Immature natural killer cell (primary cell): Measurements from ENCODE around the gene MAPK12. TPM values are rescaled to one million over a fixed set of nuclear protein-coding genes. Genes with fewer than 3 reads are reported as not detected.

Experiments
- DNase-seq, 3 donors: peaks; one replicate each; pipeline ENCODE4 v3.0.0; 2022; ENCODE audit warnings: mixed read lengths in 1 of 3
- H3K27ac Mint-ChIP-seq, 6 donors: one replicate each; pipeline ENCODE4 v1.8.0; 2020; ENCODE audit warnings: mixed read lengths in 6 of 6, mild to moderate bottlenecking in 5 of 6, inconsistent platforms in 4 of 6, moderate library complexity in 3 of 6
- H3K27me3 Mint-ChIP-seq, 3 donors: one replicate each; pipeline ENCODE4 v1.8.0; 2020 to 2021; ENCODE audit warnings: low read depth in 3 of 3, mild to moderate bottlenecking in 3 of 3, mixed read lengths in 3 of 3, moderate library complexity in 3 of 3, inconsistent platforms in 1 of 3
- H3K36me3 Mint-ChIP-seq, 3 donors: one replicate each; pipeline ENCODE4 v1.8.0; 2020; ENCODE audit warnings: mixed read lengths in 3 of 3, inconsistent platforms in 2 of 3, mild to moderate bottlenecking in 2 of 3
- H3K4me1 Mint-ChIP-seq, 2 donors: one replicate each; pipeline ENCODE4 v1.8.0; 2020; ENCODE audit warnings: inconsistent platforms in 2 of 2, mild to moderate bottlenecking in 2 of 2, mixed read lengths in 2 of 2, moderate library complexity in 1 of 2
- H3K4me3 Mint-ChIP-seq, 5 donors: one replicate each; pipeline ENCODE4 v1.8.0; 2020; ENCODE audit warnings: mild to moderate bottlenecking in 5 of 5, mixed read lengths in 5 of 5, inconsistent platforms in 3 of 5, moderate library complexity in 3 of 5
- H3K9me3 Mint-ChIP-seq, 6 donors: one replicate each; pipeline ENCODE4 v1.8.0; 2020; ENCODE audit warnings: mild to moderate bottlenecking in 6 of 6, mixed read lengths in 6 of 6, inconsistent platforms in 4 of 6, moderate library complexity in 3 of 6
- polyA plus RNA-seq, 3 donors: library from polyadenylated mRNA; unstranded; fragments of 300-500 nt; fragmentation: Illumina TruSeq; gene quantifications; one replicate each; pipeline ENCODE4 v1.2.3, GENCODE V29; 2021

Gene MAPK12
- polyA plus RNA-seq, 3 donors from 2014 or later, result 0.13 to 0.31 TPM; not detected in 1

DNA sequence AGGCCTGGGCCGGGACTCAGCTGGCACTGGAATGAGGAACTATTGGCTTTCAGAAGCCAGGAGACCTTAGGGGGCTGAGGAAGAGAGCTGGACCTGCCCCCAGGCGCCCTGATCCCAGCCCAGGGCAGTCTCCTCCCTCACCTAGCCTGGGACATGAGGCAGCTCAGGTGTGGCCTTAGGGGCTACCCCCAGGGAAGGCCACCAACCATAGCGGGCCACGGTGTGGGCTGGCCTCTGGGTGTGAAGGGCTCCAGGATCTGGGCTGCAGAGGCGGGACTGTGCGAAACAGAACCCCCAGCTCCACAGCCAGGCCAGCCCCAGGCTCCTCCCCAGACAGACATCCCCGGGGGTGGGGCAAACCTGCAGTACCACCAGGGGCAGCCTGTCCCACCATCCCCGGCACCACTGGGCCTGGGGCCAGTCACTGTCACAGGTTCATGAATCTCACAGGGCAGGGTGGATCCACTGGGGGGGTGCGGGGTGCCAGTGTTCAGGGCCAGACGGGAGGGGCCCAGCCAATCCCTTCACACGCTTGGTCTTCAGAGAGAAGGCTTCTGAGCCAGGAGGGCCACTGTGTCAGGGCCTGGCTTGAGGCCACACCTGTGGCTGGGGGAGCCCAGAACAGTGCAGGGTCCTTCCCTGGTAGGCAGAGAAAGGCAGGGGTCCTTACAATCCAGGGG is 42.5 kb upstream of the MAPK12 start:
- no peaks in the 10 kb centered on the region for H3K9me3 Mint-ChIP-seq
- no peak for DNase-seq
- H3K4me3 Mint-ChIP-seq, result no peak overlapping the region
- H3K27ac Mint-ChIP-seq, result no peak overlapping the region
- no peaks in the 10 kb centered on the region for H3K36me3 Mint-ChIP-seq
- peaks cover 0 to 3% of the 10 kb centered on the region in 2 donors for H3K4me1 Mint-ChIP-seq
- peaks cover 2 to 6% (median 3%) of the 10 kb centered on the region in 3 donors for H3K27me3 Mint-ChIP-seq

GRCh38 chr22:50303515-50303847 is 42.0 kb upstream of the MAPK12 start:
- H3K27ac Mint-ChIP-seq, result no peak overlapping the region
- no peaks in the 10 kb centered on the region for H3K36me3 Mint-ChIP-seq
- no peaks in the 10 kb centered on the region for H3K4me1 Mint-ChIP-seq
- no peak overlapping the region for H3K4me3 Mint-ChIP-seq
- H3K27me3 Mint-ChIP-seq, result peaks cover 2 to 6% (median 3%) of the 10 kb centered on the region in 3 donors
- no peak for DNase-seq
- no peaks in the 10 kb centered on the region for H3K9me3 Mint-ChIP-seq

GRCh38 chr22:50302564-50302963 is 41.1 kb upstream of the MAPK12 start:
- no peaks in the 10 kb centered on the region for H3K36me3 Mint-ChIP-seq
- no peak for DNase-seq
- no peaks in the 10 kb centered on the region for H3K4me1 Mint-ChIP-seq
- peaks cover 2 to 6% (median 5%) of the 10 kb centered on the region in 3 donors for H3K27me3 Mint-ChIP-seq
- H3K4me3 Mint-ChIP-seq, result no peak overlapping the region
- no peaks in the 10 kb centered on the region for H3K9me3 Mint-ChIP-seq
- peak overlapping the region in 1 of 6 donors; percentile 50 for H3K27ac Mint-ChIP-seq

DNA sequence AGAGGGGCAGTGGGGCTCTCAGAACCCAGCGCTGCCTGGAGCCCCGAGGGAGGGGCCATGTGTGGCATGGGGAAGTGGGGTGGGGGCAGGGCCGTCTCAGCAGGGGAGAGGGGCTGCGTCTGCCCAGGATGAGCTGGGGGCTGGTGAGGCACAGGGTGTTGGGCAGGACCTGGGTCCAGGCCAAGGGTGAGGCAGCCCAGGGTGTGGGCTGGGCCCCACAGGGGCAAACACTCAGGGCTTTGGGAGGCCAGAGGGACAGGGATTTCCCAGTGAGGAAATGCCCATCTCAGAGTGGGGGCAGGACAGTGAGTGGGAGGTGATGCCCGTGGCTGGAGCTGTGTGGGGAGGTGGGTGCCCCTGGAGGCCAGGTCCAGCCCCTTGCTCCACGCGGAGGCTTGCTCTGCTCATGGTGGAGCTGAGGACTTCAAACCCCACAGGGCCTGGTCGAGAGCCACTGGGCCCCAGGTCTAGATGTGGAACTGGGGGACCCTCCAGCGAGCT is 40.6 kb upstream of the MAPK12 start:
- no peaks in the 10 kb centered on the region for H3K4me1 Mint-ChIP-seq
- no peak overlapping the region for H3K4me3 Mint-ChIP-seq
- H3K36me3 Mint-ChIP-seq, result no peaks in the 10 kb centered on the region
- H3K27ac Mint-ChIP-seq, result no peak overlapping the region
- DNase-seq, result no peak
- H3K27me3 Mint-ChIP-seq, result peaks cover 2 to 9% (median 5%) of the 10 kb centered on the region in 3 donors
- H3K9me3 Mint-ChIP-seq, result no peaks in the 10 kb centered on the region

- DNase-seq, result no peak
- no peak overlapping the region for H3K27ac Mint-ChIP-seq
- peaks cover 2 to 9% (median 5%) of the 10 kb centered on the region in 3 donors for H3K27me3 Mint-ChIP-seq
- no peaks in the 10 kb centered on the region for H3K9me3 Mint-ChIP-seq
- H3K36me3 Mint-ChIP-seq, result no peaks in the 10 kb centered on the region
- no peaks in the 10 kb centered on the region for H3K4me1 Mint-ChIP-seq
- H3K4me3 Mint-ChIP-seq, result no peak overlapping the region
Observed at GRCh38 chr22:50301581-50301991, 40.1 kb upstream of the MAPK12 start.

DNA sequence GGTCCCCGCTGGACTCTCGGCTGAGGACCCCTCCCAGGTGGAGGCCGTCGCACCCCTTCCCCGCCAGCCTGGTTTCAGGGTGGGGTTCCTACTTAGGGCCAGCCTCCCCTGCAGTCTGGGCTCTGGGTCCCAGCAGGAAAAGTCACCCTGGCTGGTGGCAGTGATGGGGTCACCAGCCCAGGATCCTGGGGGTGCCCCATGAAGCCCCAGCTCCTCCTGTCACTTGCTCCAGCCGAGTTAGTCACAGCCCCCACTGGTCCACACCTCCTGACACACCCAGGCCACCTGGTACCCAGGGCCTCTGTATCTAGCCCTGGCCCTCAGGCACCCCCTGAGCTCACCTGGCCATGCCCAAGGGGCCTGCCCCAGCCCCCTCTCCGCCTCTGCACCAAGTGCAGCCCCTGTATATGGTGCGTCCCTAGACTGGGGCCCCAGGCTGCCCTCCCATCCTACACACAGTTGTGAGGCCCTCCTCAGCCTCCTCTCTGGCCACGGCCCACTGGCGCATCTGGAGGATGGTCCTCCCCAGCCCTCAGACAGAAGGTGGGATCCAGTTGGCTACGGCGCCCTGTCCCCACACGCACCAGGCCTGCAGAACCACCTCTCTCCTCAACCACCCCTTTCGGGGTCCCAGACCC is 39.3 kb upstream of the MAPK12 start:
- H3K27ac Mint-ChIP-seq, result no peak overlapping the region
- peaks cover 2 to 9% (median 2%) of the 10 kb centered on the region in 3 donors for H3K27me3 Mint-ChIP-seq

DNA sequence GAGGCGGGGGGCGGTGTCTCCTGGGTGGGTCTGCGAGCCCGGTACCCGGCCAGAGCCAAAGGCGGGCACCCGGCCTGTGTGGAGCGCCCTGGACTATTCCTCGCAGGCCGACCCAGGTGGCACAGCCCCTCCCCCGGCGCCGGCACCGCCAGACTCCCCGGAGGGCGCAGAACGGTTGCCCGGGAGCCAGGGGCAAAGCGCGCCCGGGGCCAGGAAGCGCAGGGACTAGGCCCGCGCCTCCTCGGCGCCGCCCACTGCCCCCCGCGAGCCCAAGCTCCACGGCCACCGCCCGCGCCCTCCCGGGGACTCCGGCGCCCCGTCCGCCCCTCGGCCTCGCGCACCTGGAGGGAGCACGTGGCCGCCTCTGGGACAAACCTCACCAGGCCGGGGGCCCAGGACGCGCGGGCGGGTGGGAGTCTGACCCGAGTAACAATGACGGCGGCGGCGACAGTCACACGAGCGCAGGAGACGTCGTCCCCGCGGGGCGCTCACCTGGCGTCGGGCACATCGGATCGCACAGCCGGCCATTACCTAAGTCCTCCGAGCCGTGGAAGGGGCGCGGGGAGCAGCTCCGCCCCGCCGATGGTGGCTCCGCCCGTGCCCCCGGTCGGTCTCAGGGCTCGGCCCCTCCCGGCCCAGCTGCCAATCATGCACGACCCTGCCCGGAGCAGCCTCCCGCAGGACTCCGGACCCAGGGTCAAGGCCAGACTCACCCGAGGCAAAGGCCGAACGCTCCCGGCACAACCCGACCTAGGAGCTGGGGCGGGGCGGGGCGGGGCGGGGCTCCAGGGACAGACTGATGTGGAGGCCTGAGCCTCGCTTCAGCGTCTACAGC is 38.5 kb upstream of the MAPK12 start:
- H3K9me3 Mint-ChIP-seq, result no peaks in the 10 kb centered on the region
- H3K4me3 Mint-ChIP-seq, result no peak overlapping the region
- no peaks in the 10 kb centered on the region for H3K36me3 Mint-ChIP-seq
- peaks cover 2 to 9% (median 2%) of the 10 kb centered on the region in 3 donors for H3K27me3 Mint-ChIP-seq
- DNase-seq, result no peak
- H3K27ac Mint-ChIP-seq, result no peak overlapping the region
- H3K4me1 Mint-ChIP-seq, result no peaks in the 10 kb centered on the region

More for the DNA sequence above, 39.3 kb upstream of the MAPK12 start:
- Mint-ChIP-seq H3K36me3 (no peaks in the 10 kb centered on the region), H3K9me3 (no peaks in the 10 kb centered on the region), H3K4me3 (no peak overlapping the region), H3K4me1 (no peaks in the 10 kb centered on the region)
- DNase-seq, result no peak

DNA sequence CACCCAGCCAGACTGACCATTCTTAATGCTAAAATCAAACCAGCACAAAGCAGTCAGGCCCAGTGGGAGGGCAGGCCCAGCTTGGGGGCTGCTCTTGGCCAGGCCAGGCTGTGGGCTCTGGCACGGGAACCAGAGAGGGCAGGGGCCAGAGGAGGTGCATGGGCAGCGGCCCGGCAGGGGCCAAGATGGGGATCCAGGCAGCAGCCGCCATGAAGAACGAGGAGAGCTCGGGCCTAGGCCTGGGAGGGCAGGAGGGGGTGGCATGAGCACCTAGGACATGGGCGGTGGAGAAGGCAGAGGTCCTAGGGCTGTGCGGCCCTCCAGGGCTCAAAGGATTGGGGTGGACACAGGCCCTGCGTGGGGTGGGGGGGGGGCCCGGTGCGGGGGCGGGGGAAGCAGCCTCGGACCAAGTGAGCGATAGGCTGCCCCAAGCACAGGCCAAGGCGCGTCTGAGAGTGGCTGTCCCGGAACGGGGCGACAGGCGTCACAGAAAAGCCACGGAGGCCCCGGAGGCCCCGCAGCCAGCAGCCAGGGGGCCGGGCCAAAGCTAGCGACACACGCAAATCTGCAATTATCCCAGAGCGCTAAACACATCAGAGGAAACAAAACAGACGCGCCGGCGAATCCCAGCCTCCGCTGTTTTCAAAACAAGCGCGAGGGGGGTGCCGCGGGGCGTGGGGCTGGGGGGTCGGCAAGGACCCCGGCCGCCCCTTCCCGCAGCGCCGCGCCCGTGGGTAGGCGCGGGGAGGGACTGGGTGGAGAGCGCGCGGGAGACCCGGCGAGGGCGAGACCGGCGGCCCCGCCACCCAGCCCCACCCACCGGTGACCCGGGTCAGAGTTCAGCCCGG is 37.7 kb upstream of the MAPK12 start:
- Mint-ChIP-seq H3K4me3 (no peak overlapping the region), H3K9me3 (no peaks in the 10 kb centered on the region), H3K27me3 (peaks cover 2 to 7% (median 2%) of the 10 kb centered on the region in 3 donors), H3K4me1 (no peaks in the 10 kb centered on the region), H3K36me3 (no peaks in the 10 kb centered on the region), H3K27ac (no peak overlapping the region)
- no peak for DNase-seq

DNA sequence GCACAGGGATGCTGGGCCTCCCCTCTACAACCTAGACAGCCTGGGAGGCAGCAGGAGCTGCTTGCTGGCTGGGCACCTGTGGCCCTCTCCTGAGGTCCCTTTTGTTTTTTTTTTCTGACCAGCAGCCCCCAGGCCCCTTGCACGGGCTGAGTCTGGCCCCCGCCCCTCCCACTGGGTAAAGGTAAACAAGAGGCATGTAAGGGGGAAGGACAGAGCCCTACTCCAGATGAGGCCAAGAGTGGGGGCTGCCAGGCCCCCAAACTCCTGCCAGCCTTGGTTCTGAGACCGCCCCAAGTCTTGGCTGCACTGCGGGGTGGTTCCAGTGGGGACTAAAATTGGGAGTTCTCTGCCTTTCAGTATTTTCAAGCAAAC is 36.8 kb upstream of the MAPK12 start:
- Mint-ChIP-seq H3K9me3 (no peaks in the 10 kb centered on the region), H3K36me3 (no peaks in the 10 kb centered on the region), H3K4me3 (no peak overlapping the region), H3K27ac (no peak overlapping the region), H3K27me3 (peaks cover 2 to 7% (median 2%) of the 10 kb centered on the region in 3 donors), H3K4me1 (no peaks in the 10 kb centered on the region)
- no peak for DNase-seq

GRCh38 chr22:50297510-50298265 is 36.2 kb upstream of the MAPK12 start:
- H3K9me3 Mint-ChIP-seq, result no peaks in the 10 kb centered on the region
- peaks cover 2 to 7% (median 2%) of the 10 kb centered on the region in 3 donors for H3K27me3 Mint-ChIP-seq
- H3K36me3 Mint-ChIP-seq, result no peaks in the 10 kb centered on the region
- H3K27ac Mint-ChIP-seq, result no peak overlapping the region
- H3K4me1 Mint-ChIP-seq, result no peaks in the 10 kb centered on the region
- no peak for DNase-seq
- peak overlapping the region in 1 of 5 donors; percentile 28 for H3K4me3 Mint-ChIP-seq

- peaks cover 2 to 6% (median 5%) of the 10 kb centered on the region in 3 donors for H3K27me3 Mint-ChIP-seq
- H3K9me3 Mint-ChIP-seq, result no peaks in the 10 kb centered on the region
- no peak for DNase-seq
- no peak overlapping the region for H3K4me3 Mint-ChIP-seq
- no peak overlapping the region for H3K27ac Mint-ChIP-seq
- H3K4me1 Mint-ChIP-seq, result peaks cover 0 to 2% of the 10 kb centered on the region in 2 donors
- H3K36me3 Mint-ChIP-seq, result no peaks in the 10 kb centered on the region
Observed at GRCh38 chr22:50296658-50297490, 35.4 kb upstream of the MAPK12 start.

DNA sequence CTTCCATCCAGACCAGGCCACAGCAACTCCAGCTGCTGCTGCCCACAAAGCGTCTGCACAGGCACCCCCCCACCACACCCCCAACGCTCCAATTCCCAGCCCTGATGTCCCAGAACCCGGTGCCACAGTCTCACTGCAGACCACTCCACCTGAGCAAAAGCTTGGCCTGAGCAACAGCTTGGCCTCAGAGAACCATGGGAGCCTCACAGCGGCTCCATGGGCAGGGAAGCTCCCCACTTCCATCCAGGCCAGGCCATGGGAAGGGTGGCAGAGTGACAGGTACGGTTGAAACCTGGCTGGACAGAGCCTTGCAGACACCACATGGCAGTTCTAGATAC is 32.8 kb upstream of the MAPK12 start:
- Mint-ChIP-seq H3K4me1 (peaks cover 0 to 2% of the 10 kb centered on the region in 2 donors), H3K36me3 (no peaks in the 10 kb centered on the region), H3K4me3 (no peak overlapping the region), H3K9me3 (no peaks in the 10 kb centered on the region), H3K27me3 (peaks cover 2 to 5% (median 3%) of the 10 kb centered on the region in 3 donors), H3K27ac (no peak overlapping the region)
- DNase-seq, result no peak
